A204.1 (cell line): ENCODE data around the gene COBL.
"Not testable (repeated sequence)": the region's sequence is repeated elsewhere in the genome, so short reads cannot be mapped to it uniquely, and the experiment has no call there.

Experiments used
- FAIRE-seq: peaks from 2 replicates; lab custom pipeline; 2012; peaks lifted over from hg19 to GRCh38; lab: Jason Lieb, UNC

The COBL gene

DNA sequence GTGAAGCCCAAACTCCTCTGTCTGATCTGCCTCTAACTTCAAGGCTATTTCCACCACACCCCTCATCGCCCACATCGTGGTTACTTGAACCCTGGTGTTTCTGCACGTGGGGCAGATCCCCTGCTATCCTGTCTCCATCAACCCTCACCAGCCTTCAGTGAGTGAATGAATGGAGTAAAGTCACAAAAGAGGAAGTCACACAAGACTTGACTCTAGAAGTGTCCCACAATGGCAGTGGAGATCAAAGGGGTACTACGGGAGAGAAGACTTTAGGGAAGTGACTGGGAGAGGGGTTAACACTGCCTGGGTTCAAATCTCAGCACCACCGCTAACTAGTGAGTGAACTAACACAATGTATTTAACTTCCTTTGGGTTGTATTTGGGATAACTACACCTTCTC is 85.9 kb downstream of the COBL start:
- no peak for FAIRE-seq

DNA sequence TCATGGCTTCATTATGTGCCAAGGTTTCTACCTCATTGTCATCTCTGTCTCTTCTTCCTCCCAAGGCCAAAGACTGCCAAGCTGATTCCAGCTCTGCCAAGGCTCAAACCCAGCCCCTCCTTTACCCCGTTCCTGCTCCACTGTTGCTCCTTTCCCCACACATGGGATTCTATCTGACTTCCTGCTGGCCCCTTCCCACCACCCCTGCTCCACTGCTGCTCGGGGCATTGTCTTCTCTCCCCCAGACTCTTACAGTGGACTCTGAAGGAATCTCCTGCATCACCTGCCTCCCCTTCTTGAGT is 86.3 kb downstream of the COBL start:
- no peak for FAIRE-seq

DNA sequence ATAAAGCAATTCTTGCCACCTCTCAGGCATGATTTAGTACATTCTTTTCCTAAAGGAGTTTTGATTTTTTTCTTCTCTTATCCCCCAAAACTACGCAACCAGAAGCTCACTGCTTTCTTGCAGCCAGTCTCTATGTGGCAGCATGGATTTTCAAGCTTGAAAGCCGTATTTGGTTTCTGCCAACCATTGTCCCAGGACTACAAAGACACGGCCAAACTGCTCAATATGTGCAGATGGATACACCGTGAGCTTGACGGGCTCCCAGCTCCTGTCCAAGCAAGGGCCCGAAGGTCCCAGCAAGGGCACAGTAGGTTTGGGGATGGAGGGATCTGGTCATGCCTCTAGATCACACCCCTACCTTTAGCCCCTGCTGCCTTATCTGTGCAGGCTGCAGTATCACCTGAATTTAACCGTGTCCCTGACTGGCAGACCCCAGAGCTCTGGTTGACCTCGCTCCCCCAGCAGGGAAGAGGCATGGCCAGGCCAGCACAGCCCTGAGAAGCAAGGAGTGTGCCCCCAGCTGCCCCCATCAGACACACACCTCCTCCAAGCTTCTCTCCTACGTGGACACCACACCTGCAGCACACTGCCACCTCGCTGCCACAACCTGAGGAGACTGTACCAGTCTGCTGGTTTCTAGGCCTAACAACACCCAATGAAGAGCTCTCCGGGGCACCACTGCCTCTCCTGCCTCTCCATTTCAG is 86.8 kb downstream of the COBL start:
- FAIRE-seq: no peak

DNA sequence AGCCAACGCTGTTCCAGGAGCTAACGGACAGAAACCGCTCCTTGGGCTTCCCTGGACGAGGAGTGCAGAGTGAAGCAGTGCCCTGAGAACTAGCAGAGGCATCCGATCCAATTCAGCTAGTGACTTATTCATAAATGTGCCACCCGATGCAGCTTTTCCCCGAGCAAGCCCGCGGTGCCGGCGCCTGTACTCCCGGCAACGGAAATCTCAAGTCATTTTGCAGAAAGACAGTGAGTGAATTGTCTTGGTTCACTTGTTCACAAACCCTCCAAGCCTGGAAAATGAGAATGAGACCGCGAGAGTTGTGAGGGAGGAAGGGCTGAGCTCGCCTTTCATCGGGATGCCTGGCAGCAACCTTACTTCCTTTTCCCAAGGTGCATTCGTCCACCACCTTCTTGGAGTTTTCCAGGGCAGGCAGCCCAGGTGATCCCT is 87.5 kb downstream of the COBL start:
- no peak for FAIRE-seq

DNA sequence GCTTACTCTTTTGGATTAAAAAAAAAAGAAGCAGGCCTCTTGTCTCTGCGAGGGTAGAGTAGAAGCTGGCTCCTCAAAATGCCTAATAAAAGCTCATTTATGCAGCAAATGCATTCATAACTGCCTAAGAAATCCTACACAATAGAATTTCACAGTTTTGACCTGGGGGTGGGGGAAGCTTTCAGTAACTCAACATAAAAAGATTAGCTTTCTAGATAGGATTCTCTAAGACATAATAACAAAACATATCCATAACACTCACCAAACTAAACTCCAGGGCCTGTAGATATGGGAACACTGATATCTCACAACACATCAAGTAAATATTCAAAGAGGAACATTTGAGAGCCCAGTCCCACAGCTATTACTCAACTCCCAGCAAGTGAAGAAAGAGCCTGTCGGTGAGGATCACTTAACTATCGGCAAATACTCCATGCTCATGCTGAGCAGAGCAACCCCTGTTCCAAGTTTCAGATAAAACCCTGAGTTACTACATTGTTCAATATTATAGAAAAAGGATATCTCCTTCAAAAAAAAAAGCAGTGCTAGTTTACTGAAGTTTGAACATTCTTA is 88.1 kb downstream of the COBL start:
- no peak for FAIRE-seq

DNA sequence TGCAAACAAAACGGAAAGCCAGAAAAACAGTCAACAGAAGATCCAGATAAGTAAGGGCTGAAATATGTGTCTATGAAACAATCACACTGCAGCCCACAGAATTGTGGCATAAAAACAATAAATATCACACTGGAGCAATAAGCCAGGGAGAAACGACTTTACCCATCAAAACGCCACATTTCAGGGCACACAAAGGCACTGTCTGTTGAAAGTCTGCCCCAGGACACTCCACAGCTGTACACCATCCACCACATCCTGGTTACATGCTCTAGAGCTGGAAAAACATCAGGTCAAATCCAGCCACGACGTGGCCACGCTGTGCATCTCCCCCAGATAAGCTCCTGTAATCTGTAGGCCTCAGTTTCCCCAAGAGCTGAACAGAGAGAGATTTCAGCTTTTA is 88.7 kb downstream of the COBL start:
- FAIRE-seq: no peak

DNA sequence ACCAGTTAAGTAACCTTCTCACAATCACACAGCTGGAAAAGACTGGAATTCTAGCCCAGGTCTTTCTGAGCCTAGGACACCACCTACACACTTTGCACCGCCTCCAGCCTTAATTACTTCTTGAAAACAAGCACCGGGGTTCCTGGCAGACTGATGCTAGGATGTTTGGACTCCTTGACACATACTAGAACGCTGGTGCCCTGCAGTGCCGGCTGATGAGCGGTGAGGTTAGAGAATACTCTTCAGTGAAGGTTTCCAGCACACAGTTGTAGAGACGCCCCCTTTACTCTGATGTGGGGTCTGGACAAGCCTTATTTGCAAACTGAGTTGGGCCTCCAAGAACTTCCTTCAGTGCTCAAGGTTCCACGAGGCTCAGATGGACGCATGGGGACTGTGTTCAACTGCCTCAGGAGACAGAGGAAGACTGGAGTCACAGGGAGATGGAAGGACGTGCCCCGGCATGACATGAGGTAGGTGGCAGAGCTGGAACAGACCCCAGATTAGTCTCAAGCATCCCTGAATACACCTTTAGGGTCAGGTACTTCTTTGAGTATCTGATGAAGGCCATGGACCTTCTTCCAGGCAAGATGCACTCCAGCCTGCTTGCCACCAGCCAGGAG is 89.6 kb downstream of the COBL start:
- no peak for FAIRE-seq

DNA sequence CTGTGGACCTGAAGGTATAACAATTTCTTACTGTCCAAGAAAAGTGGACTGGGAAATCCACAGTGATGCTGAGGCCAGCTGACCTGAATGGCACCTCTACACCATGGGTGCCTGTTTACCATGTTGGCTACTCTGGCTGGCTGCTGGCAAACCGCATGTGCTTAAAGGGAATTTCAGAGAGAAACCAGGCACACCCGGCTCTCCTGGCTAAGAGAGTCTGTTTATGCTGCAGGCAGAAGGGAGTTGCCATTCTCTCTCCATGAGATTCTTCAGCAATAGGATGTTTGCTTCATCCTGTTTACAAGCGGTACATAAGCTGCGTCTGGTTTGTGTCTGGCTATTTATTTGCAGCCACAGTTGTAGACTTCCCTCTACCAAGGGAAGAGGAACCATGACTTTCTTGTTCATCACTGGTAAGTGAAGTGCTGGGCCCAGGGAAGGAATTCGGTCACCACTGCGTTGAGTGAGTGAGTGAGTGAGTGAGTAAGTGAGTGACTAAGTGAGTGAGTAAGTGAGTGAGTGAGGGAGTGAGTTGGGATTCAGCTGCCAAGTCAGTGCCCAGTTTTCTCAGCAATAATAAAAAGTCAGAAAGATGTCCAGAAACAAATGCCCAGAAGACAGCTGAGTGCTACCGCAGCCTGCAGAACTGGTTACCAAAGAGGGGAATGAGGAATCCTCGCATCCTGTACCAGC is 90.4 kb downstream of the COBL start:
- no peak for FAIRE-seq

DNA sequence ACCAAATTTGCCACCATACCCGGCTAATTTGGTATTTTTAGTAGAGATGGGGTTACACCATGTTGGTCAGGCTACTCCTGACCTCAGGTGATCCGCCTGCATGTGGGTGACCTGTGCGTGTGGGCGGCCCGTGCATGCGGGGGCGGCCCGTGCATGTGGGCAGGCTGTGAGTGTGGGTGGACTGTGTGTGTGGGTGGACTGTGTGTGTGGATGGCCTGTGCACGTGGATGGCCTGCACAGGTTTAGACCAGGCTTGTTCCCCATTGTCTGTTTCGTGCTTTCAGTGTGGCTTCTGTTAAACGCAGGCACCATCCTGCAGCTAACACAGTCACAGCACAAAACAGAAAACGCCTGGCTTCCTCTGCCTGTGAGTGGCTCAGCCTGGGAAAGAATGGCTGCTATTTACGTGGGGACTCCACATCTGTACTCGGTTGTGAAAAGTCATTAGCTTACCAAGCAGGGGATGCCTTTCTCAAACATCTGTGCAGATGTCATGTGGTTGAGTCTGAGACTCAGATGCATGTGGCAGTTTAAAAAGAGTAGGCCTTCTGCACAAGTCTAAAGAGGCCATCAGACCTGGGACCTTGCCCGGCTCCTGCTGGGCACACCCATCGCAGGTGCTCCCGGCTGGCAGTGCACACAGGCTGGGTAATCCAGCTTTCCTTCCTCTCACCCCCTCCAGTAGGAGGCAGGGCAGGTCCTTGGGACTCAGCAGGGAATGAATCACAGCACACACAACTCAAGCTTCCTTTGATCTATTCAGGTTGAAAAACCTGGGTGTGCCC is 91.6 kb downstream of the COBL start:
- no peak for FAIRE-seq

DNA sequence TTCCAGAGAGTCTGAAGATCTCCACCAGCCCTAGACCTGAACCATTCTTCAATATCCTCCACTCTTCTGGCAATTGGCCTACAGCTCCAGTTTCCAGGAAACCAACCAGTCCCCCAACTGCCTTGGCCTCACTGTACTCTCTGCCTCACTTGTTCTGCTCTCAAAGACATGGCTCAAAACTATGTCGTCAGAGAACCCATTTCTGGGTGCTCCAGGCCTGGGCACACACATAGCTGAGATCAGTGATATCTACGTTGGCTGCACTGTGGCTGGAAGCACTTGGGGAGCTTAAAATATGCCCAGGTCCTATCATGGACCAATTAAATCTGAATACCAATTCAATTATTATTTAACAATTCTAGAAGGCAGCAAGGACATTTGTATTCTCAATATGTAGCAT is 93.1 kb downstream of the COBL start:
- no peak for FAIRE-seq

DNA sequence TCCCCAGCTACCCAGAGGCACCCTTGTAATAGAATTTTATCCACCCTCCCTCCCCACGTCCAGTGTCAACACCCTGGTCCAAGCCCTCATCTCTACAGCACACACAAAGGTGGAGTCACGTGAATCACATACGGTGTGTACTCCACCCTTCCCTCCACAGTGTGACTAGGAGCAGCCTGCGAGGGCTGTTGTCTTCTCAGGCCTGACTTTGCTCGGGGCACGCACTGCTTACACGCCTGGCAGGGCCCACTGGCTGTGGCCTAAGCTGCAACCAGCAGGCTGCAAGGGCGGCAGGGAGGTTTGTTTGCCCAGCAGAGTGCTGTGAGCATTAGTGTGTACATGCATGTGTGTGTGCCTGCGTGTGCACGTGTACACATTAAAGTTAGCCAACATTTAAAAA is 93.7 kb downstream of the COBL start:
- FAIRE-seq: no peak

DNA sequence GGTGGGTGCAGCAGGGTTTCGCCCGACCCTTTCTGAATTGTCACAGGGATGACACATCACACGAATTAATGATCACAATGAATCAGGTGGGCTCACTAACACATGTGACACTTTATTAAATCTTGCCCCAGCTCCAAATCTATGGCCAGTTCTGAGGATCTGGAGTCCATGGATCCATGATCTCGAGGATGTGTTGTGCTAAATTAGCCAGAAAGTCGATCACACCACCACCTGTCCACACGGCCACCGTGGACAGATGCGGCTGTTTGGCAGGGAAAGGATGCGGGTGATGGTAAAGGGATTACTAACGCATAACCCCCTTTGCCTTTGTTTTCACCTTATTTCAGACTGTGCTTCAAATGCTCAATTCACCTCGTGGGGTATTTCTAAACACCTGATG is 96.4 kb downstream of the COBL start:
- no peak for FAIRE-seq

DNA sequence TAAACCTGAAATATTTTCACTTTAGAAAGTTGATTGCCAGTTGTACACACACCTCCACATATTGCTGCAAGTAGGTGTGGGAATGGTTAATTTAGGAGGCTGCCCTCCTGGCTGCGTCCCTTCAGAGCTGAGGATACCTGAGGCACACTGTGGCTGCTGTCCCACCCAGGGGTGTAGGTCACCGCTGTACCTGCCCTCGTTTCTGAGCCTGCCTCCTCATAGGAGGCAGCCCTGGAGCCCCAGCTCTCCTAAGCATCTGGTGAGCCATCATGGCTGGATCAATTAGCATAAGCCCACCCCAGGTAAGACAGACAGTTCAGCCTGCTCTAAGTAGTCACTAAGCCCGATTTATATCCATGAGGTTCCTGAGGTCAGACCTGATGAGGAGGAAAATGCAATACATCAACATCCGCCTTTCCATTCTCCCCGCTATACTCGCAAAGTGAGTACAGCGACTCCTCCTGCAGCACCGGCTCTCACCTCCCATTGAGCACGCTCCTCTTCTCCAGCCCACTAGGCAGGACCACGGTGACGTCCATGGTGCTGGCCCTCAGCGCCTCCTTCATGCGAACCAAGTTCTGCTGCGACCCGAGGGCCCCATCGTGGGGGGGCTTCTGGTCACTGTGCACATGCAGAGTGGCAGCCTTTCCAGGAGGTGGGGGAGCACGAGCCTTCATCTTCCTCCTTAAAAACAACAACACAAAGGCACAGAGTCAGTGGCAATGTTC is 97.2 kb downstream of the COBL start:
- no peak for FAIRE-seq

DNA sequence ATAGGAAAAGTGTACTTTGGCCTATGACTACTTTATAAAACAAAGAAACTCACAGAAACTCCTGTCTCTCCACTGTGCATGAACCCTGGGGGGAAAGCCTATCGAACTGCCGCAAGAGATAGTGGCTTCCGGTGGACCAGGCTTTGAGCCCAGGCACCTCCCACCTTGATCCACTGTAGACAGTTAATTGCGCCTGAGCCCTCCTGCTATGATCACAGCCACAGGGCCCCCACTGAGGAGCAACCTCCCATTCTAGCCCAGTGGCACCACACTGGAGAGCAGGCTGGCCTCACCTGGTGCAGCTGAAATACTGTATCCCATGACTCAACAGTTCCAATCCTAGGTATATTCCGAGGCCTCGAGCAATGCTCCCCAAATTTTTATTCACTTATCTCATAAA is 98.8 kb downstream of the COBL start:
- FAIRE-seq: no peak

DNA sequence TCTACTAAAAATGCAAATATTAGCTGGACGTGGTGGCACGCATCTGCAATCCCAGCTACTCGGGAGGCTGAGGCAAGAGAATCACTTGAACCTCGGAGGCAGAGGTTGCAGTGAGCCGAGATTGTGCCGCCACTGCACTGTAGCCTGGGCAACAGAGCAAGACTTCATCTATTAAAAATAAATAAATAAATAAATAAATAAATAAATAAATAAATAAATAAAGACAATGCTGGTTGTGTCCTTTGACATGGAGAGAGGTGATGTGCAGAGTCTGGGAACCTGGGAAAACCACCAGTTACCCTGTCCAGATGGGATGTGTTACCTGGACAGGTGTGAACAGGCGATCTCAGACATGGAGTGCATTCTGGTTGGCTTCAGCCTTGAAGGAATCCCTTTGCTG is 102.5 kb downstream of the COBL start:
- no peak for FAIRE-seq

DNA sequence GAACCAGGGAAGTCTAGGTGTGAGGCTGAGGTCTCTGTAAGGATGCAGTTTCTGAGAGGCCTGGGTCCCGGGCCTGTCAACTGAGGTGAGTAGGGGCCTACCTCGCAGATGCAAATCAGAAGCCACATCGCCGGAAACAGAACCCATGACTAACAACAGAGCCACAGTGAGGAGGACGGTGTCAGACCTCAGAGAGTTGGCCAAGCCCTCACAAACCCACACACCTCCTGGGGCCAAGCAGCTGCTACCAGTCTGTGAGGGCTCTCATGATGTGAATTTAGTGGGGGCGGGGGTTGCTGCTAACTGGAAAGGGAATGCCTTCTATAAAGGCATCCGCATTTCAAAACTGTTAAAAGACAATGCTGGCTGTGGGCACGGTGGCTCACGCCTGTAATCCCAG is 103.0 kb downstream of the COBL start:
- FAIRE-seq: no peak

DNA sequence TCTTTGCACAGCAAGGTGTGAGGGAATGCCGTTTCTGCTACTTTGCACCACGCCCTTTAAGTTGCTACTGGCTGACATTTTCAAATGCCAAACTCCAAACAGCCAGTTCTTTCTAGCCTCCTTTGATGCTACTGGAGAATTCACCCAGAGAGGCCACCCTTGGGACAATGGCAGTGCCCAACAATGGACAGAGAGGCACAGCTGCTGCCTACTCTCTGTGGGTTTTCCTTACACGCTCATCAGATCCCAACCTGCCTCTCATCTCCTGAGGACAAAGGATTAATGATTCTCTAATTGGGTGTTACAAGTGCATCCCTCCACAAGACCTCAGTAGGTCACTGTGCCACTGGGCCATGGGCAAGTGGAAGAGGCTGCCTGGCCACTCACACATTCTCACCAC is 105.8 kb downstream of the COBL start:
- no peak for FAIRE-seq

DNA sequence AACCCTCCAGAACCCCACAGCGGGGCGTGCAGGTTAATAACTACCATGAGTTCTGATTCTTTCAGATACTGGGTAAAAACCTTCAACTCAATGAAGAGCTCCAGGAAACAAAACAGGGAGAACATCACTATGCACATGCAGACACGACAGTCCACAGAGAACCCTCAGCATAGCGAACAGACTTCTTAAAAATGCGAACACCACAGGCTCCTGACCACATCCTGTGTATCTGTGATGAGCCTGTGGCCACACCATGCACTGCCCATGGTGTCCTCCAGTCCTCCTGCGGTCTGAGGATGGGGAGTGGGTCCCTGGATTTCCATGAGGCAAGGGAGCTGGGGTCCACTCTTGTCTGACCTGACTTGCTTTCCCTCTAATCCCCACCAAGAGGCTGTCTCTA is 107.2 kb downstream of the COBL start:
- FAIRE-seq: no peak

DNA sequence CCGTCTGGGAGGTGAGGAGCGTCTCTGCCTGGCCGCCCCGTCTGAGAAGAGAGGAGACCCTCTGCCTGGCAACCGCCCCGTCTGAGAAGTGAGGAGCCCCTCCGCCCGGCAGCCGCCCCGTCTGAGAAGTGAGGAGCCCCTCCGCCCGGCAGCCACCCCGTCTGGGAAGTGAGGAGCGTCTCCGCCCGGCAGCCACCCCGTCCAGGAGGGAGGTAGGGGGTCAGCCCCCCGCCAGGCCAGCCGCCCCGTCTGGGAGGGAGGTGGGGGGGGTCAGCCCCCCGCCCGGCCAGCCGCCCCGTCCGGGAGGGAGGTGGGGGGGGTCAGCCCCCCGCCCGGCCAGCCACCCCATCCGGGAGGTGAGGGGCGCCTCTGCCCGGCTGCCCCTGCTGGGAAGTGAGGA is 108.5 kb downstream of the COBL start:
- FAIRE-seq: not testable (repeated sequence)

DNA sequence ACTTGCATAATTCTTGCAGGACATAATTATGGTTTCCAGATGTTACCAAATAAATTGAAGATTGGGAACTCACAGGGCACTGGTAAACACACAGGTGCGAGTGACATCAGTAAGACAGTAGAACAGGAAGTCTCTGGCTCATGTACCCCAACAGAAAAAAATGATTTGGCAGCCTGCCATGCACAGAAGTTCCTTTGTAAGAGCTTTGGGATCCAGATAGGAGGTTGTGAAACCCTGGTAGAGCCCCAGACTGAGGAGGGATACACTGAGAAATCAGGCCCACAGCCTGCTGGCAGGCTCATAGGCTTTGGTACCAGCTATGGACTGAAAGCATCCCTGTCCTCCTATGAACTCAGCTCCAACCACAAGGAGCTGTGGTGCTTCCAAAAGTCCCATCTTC is 118.0 kb downstream of the COBL start:
- no peak for FAIRE-seq

DNA sequence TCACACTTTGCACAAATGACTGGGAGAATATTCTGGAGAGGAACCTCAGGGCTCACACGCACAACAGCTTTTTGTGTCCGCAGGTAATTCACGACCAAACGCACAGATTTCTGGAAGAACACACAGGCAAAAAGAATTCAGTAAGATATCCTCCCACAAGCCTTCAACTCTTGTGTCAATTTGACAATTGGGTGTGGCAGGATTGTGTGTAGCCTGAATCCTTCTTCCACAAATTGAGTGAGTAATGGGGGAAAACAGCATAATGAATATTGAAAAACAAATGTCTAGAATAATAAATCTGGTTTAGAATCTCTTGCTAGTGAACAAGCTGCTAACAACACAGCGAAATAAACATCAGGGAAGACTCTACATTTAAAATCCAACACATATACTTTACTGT is 125.6 kb downstream of the COBL start:
- no peak for FAIRE-seq

DNA sequence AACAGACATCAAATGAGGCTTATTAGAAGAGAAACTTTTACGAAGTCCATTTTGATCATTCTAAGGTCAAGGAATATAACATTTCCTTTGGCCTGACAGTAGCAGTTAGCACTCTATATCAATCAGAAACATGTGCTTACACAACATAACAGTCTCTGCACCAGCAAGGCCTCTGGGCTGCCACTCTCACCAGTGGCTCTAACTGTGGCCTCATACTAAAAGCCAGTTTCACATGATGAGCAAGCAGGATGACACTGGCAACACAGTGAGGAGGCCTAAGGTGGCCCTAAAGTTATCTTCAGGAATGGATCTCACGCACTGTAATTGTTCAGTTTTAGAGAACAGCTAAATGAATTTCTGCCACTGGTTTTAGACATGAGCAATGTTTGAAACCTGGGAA is 126.8 kb downstream of the COBL start:
- FAIRE-seq: no peak
